ENCODE measurements around the gene GDA. TPM values are rescaled to one million over a fixed set of nuclear protein-coding genes. Genes with fewer than 3 reads are reported as not detected.

GDA gene
- total RNA-seq, 2 donors from 2014 or later: 0.44 TPM; not detected in 1

DNA sequence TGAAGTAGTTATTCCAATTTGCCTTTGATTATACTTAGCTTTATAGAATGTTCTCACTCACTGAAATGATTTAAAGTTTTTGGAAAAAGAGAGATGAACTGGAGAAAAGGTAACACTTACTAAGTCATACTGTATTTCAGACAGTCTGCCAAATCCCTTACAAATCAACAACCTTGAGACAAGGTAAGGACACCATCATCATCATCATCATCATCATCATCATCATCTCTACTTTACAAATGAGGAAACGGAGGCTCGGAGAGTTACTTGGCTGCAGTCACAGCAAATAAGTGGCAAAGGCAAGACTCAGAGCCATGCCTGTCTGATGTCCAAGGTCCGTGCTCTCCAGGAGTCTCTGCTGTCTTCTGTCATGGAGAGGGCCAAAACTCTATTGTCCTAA is 9.4 kb downstream of the GDA start:
- H3K27me3 ChIP-seq: no peaks in the 10 kb centered on the region
- no peaks in the 10 kb centered on the region for H3K4me1 ChIP-seq
- H3K4me3 ChIP-seq: no peak overlapping the region
- TF ChIP-seq, protein P1, sequence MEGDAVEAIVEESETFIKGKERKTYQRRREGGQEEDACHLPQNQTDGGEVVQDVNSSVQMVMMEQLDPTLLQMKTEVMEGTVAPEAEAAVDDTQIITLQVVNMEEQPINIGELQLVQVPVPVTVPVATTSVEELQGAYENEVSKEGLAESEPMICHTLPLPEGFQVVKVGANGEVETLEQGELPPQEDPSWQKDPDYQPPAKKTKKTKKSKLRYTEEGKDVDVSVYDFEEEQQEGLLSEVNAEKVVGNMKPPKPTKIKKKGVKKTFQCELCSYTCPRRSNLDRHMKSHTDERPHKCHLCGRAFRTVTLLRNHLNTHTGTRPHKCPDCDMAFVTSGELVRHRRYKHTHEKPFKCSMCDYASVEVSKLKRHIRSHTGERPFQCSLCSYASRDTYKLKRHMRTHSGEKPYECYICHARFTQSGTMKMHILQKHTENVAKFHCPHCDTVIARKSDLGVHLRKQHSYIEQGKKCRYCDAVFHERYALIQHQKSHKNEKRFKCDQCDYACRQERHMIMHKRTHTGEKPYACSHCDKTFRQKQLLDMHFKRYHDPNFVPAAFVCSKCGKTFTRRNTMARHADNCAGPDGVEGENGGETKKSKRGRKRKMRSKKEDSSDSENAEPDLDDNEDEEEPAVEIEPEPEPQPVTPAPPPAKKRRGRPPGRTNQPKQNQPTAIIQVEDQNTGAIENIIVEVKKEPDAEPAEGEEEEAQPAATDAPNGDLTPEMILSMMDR (IDR thresholded peaks at IDR 0.05): no peak
- H3K9me3 ChIP-seq: no peaks in the 10 kb centered on the region
- H3K36me3 ChIP-seq: no peaks in the 10 kb centered on the region
- H3K27ac ChIP-seq: no peak overlapping the region
- DNase-seq (ENCODE audit: low spot score): no peak

DNA sequence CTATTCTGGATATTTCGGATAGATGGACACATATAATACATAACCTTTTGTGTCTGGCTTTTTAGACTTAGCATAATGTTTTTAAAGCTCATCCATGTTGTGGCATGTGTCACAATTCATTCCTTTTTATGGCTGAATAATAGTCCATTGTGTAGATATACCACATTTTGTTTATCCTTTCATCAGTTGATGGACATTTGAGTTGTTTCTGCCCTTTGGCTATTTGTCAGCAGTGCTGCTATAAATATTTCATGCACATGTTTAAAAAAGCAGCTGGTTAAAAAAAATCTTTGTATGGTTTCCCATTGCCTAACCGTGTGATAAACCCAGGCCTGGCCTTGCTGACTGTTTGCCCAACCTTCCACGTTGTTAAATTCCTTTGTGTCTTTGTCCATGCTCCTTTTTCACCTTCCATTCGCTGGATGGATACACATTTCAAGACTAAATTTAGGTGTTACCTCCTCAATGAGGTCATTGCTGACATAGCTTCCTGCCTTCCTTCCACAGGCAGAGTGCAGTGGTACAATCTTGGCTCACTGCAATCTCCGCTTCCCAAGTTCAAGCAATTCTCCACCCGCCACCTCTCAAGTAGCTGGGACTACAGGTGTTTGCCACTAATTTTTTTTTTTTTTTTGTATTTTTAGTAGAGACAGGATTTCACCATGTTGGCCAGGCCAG is 11.3 kb downstream of the GDA start:
- DNase-seq (ENCODE audit: low spot score): no peak
- Histone ChIP-seq H3K4me3 (no peak overlapping the region), H3K27me3 (no peaks in the 10 kb centered on the region), H3K4me1 (no peaks in the 10 kb centered on the region), H3K9me3 (no peaks in the 10 kb centered on the region), H3K27ac (no peak overlapping the region), H3K36me3 (no peaks in the 10 kb centered on the region)
- TF ChIP-seq, protein P1 (IDR thresholded peaks at IDR 0.05): no peak

DNA sequence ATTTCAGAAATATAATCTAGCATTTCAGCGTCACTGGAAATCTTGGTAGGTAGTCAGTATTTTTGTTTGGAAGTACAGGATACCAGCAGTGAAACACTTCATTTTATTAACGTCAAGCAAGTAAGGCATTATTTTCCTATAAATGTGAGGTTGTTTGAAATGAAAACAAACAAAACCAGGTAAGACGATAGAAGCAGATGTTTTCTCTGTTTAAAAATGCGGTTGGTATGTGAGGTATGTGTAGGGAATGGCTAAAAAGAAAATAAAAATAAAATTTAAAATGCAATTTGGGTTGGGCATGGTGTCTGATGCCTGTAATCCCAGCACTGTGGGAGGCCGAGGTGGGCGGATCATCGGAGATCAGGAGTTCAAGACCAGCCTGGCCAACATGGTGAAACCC is 16.1 kb downstream of the GDA start:
- H3K27me3 ChIP-seq: no peaks in the 10 kb centered on the region
- TF ChIP-seq, protein P1 (IDR thresholded peaks at IDR 0.05): no peak
- H3K27ac ChIP-seq: no peak overlapping the region
- H3K9me3 ChIP-seq: no peaks in the 10 kb centered on the region
- H3K4me3 ChIP-seq: no peak overlapping the region
- no peak for DNase-seq (ENCODE audit: low spot score)
- H3K36me3 ChIP-seq: no peaks in the 10 kb centered on the region
- H3K4me1 ChIP-seq: no peaks in the 10 kb centered on the region

DNA sequence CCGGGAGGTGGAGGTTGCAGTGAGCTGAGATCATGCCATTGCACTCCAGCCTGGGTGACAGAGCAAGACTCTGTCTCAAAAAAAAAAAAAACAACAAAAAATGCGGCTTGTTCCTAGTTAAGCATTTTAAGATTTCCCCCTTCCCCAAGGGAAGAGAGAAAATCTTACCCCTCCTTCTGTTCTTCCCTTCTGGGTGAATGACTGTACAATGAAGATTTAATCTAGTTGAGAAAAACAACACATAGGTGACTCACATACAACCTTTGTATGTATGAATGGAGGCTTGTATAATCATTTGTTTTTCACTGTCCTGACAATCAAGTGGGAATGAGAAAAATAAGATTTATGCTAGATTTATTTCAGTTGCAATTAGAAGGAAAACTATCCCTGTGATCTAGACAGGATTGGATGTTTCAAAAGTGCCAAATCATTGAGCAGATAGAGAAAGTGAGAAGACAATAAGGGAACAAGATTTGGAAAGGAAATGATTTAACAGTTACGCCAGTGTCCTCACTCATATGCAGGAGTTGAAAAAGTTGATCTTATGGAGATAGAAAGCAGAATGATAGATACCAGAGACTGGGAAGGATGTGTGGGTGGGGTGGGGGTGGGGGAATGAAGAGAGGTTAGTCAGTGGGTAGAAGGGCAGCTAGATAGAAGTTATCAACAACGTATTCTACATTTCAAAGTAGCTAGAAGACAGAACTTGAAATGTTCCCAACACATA is 16.7 kb downstream of the GDA start:
- DNase-seq (ENCODE audit: low spot score): no peak
- no peak overlapping the region for H3K27ac ChIP-seq
- TF ChIP-seq, protein P1 (IDR thresholded peaks at IDR 0.05): no peak
- no peaks in the 10 kb centered on the region for H3K9me3 ChIP-seq
- H3K4me3 ChIP-seq: no peak overlapping the region
- no peaks in the 10 kb centered on the region for H3K4me1 ChIP-seq
- no peaks in the 10 kb centered on the region for H3K27me3 ChIP-seq
- no peaks in the 10 kb centered on the region for H3K36me3 ChIP-seq

DNA sequence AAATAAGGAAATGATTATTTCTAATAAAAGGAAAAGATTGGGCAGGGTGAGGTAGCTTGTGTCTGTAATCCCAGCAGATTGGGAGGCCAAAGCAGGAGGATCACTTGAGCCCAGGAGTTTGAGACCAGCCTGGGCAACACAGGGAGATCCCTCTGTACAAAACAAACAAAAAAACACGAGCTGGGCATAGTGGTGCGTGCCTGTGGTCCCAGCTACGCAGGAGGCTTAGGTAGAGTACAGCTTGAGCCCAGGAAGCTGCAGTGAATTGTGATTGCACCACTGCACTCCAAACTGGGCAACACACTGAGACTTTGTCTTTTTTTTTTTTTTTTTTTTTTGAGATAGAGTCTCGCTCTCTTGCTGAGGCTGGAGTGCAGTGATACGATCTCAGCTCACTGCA is 18.8 kb downstream of the GDA start:
- H3K4me3 ChIP-seq: no peak overlapping the region
- no peak for DNase-seq (ENCODE audit: low spot score)
- no peaks in the 10 kb centered on the region for H3K4me1 ChIP-seq
- TF ChIP-seq, protein P1 (IDR thresholded peaks at IDR 0.05): no peak
- H3K36me3 ChIP-seq: no peaks in the 10 kb centered on the region
- no peaks in the 10 kb centered on the region for H3K9me3 ChIP-seq
- no peaks in the 10 kb centered on the region for H3K27me3 ChIP-seq
- H3K27ac ChIP-seq: no peak overlapping the region

Data from right atrium auricular region (tissue), 2 donors.